ENCODE results near the gene ATP6V0A1.
"Not testable (repeated sequence)": the region's sequence is repeated elsewhere in the genome, so short reads cannot be mapped to it uniquely, and the experiment has no call there.

The ATP6V0A1 gene

DNA sequence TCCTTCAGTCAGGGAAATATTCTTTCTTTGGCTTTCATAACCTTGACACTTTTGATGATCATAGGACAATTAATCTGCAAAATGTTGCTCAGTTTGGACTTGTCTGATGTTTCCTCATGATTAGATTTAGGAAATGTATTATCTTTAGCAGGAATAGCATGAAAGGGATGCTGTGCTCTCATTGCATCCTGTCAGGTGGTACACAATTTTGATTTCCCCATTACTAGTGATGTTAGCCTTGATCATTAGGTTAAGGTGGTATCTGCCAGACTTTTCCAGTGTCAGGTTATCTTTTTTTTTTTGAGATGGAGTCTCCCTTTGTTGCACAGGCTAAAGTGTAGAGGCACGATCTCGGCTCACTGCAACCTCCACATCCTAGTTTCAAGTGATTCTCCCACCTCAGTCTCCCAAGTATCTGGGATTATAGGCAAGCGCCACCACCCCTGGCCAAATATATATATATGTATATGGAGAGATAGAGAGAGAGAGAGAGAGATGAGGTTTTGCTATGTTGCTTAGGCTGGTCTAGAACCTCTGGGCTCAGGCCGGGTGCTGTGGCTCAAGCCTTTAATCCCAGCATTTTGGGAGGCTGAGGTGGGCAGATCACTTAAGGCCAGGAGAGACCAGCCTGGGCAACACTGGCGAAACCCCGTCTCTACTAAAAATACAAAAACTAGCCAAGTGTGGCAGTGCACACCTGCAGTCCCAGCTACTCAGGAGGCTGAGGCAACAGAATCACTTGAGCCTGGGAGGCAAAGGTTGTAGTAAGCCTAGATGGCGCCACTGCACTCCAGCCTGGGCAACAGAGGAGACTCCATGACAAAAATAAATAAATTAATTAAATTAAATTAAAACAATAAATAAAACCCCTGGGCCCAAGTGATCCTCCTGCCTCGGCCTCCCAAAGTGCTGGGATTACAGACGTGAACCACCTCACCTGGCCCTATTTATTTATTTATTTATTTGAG is 19.8 kb upstream of the ATP6V0A1 start:
- DNase-seq, result peak; percentile 61

DNA sequence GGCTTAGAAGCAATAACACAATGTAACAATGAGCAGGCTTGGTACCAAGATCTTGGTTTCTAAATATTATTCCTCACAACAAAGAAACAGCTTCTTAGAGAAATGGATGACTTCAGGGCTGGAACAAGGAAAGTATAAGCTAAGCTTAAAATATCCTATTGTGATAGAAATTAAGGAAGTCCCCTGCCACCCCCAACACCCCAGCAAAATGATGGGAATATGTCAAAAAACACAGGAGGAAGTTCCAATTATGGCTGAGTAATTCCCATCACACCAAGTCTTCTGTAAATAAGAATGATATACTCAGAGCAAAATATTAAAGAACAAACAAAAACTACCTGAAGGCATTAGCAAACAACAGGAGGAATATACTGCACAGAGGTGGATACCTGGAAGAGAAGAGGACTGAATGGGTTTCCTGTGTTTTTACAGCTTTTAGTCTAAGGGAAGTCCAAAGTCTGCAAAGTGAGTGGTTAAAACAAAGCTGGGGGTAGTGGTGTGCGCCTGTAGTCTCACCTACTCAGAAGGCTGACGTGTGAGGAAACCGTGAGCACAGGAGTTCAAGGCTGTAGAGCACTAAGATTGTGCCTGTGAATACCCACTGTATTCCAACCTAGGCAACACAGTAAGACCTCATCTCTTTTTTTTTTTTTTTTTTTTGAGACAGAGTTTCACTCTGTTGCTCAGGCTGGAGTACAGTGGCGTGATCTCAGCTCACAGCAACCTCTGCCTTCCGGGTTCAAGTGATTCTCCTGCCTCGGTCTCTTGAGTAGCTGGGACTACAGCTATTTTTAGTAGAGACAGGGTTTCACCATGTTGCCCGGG is 17.1 kb upstream of the ATP6V0A1 start:
- no peak for DNase-seq

DNA sequence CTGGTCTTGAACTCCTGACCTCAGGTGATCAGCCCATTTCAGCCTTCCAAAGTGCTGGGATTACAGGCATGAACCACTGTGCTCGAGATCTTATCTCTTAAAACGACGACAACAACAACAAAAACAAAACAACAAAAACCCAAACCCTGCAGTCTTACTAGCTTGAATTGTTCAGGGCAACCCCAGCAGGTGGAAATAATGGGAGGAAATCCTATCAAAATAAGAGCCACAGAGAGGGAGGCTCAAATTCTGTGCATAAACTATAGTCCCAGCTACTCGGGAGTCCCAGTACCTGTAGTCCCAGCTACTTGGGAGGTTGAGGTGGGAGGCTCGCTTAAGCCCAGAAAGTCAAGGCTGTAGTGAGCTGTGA is 16.5 kb upstream of the ATP6V0A1 start:
- no peak for DNase-seq

DNA sequence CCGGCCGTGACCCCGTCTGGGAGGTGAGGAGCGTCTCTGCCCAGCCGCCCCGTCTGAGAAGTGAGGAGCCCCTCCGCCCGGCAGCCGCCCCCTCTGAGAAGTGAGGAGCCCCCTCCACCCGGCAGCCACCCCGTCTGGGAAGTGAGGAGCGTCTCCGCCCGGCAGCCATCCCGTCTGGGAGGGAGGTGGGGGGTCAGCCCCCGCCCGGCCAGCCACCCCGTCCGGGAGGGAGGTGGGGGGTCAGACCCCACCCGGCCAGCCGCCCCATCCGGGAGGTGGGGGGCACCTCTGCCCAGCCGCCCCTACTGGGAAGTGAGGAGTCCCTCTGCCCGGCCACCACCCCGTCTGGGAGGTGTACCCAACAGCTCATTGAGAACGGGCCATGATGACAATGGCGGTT is 9.5 kb upstream of the ATP6V0A1 start:
- not testable (repeated sequence) for DNase-seq

DNA sequence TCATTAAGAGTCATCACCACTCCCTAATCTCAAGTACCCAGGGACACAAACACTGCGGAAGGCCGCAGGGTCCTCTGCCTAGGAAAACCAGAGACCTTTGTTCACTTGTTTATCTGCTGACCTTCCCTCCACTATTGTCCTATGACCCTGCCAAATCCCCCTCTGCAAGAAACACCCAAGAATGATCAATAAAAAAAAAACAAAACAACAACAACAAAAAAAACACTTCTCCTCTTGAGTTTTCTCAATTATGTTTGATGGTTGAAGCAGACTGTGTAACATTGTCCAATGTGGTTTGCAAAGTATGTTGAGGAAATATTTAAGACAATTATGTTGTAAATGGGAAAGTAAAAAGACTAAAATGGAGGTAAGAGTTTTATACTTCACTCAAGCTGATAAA is 8.8 kb upstream of the ATP6V0A1 start:
- DNase-seq, result not testable (repeated sequence)

- DNase-seq, result not testable (repeated sequence)
Measured at GRCh38 chr17:42451270-42451669, 7.4 kb upstream of the ATP6V0A1 start.

DNA sequence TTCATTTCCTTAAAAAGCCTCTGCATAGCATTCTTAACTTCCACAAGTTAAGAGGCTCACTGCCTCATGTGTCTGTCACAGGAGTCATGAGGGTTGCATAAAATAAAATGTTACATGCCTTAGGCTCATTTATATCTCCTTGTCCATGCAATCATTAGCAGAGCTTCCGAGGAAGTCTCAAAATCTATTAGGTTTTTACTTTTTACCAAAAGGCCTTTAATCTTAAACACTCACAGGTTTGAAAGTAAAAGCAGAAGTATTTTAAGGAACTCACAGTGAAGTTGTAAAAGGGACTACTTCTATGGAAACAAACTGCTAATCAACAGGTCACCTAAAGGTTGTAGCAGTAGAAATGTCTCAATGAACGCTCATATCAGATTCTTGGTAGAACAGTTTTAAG is 5.2 kb upstream of the ATP6V0A1 start:
- DNase-seq, result no peak

DNA sequence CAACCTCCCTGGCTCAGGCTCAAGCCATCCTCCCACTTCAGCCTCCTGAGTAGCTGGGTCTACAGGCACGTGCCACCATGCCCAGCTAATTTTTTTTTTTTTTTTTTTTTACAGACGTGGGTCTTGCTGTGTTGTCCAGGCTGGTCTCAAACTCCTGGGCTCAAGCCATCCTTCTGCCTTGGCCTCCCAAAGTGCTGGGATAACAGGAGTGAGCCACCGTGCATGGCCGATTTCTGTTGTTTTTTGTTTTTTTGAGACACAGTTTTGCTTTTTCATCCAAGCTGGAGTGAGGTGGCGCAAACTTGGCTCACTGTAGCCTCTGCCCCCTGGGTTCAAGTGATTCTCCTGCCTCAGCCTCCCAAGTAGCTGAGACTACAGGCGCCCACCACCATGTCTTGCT is 3.7 kb upstream of the ATP6V0A1 start:
- DNase-seq, result not testable (repeated sequence)

GRCh38 chr17:42456223-42457106 is 2.2 kb upstream of the ATP6V0A1 start:
- DNase-seq, result no peak

DNA sequence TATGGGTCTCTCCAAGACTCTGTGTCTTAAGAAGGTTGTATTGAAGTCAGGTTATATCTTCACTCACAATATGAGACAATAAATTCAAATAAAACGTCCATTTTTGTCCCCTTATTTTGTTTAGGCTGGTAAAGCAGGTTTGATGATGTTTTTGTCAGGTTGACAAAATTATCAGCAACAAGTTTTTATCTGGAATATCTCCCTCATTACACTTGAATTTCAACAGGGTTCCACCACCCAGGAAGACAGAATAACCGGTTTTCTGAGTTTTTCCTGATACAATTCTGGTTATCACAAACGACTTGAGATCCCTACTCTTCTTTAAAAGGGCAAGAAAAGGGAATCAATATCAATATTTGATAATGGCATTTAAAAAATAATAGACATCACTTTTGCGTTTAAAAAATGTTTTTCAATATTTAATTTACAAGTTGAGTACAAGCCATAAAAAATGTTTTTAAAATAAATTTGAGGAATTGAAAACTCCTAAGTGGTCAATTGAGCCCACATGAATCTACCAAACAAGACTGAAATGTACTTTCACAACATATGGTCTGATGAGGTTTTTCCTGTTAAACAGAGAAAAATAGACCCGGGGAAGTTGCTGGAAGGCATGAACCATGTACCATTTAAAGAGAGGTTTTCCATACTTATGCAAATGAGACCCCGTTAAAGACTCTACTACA is 1.4 kb upstream of the ATP6V0A1 start:
- no peak for DNase-seq

GRCh38 chr17:42459256-42459800 is 650 bp downstream of the ATP6V0A1 start:
- peak; percentile 61 for DNase-seq

DNA sequence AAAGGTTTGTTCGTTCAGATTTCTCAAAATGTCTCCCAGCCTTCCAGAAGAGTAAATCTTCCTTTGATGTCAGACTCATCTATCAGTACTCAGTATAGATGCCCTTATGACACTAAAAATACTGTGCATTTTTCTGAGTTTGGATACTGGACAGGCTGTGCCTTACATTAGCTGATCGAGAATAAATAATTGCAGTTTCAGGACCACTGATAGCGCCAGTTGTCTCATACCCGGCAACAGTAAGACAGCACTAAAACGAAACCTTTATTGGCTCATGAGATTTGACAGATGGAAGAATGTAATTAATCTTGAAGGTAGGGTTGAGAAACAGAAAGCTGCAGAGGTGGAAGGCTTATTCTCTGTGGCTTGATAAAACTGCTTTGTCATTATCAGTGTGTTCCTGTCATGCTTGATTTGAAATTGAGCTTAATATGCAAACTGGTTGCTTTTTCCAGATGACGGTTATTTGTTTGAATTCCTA is 1.2 kb downstream of the ATP6V0A1 start:
- DNase-seq, result no peak

DNA sequence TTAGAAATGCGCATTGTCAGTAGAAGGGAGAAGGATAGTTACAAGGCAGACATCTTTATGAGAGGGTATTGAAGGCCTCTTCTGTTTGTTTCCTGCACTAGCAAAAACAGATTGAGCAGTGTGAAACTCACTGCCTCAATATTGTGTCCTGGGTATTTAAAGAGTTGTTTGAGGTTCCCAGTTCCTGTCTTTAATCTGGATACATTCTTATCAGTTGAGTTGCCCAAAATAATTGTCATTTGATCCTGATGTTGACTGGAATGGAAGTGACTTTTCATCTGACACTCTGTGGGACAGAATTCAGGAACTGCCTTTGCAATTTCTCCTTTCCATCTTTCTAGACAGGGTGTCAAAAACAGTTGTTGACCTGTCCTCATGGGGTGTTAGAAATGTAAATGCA is 1.7 kb downstream of the ATP6V0A1 start:
- DNase-seq, result no peak

DNA sequence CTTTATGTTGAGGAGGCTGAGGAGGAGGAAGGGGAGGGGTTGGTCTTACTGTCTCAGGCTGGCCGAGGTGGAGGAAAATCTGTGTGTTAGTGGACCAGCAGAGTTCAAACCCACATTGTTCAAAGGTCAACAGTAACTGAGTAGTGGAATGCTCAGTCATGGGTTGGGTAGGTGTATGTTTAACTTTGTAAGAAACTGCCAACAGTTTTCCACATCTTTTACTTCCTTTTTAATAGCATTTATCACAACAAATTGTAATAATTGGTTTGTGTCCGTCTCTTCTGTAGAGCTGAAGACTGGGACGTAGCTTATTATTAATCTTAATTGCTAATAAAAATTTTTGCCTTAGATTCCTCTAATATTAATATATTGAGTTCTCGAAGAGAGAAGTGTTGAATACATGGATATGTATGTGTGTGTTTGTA is 5.3 kb downstream of the ATP6V0A1 start:
- DNase-seq, result no peak

DNA sequence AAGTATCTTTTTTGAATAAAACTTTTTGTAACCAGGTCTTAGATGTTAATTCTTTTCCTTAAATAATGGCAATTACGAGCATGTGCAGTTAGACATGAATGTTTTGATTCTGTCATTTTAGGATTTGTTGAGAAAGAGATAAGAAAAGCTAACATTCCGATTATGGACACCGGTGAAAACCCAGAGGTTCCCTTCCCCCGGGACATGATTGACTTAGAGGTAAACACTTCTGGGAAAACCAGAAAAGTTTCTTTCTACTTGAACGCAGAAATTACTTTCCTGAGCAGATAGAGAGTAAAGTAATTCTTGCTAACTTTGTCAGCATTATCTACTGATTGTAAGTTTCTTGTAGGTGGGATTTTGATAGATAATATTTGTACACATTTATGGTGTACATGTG is 9.2 kb downstream of the ATP6V0A1 start:
- no peak for DNase-seq

- DNase-seq, result no peak
Measured at GRCh38 chr17:42472709-42473521, 14.2 kb downstream of the ATP6V0A1 start.

GRCh38 chr17:42474276-42474675 is 15.6 kb downstream of the ATP6V0A1 start:
- no peak for DNase-seq

GRCh38 chr17:42475121-42475520 is 16.4 kb downstream of the ATP6V0A1 start:
- no peak for DNase-seq

DNA sequence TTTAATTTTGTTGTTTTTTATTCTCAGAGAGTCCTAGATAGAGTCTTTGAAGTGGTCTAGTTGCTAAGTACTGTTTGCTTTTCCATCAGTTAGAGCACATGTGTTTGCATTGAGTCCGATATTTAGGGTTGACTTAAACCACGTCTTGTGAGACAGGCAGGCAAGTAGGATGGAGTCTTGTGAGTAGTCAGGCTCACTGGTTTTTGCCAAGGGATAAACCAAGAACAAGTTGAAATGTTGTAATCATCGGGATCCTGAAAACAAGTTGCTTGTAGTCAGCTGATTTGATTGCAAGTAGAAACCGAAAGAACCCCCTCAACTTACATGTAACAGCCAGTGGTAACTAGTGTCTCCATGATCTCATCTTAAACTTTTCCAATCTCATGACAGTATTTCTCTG is 17.2 kb downstream of the ATP6V0A1 start:
- no peak for DNase-seq

DNA sequence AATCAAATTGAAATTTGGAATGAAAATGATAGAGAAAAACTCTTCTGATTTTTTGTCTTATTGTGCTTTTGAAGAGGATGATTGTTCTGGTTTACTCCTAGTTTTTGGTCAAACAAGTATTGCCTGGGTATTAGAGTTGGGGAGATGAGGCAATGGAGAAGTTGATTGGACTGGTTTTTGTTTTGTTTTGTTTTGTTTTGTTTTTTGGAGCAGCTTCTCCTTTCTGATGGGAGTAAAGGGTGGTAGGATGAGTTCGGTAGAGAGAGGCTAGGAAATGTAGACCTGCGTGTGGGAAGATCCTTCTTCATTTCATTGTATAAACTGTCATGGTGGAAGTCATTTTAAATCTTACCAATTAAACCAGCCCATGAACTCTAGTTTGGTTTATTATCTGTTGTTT is 17.7 kb downstream of the ATP6V0A1 start:
- no peak for DNase-seq

- no peak for DNase-seq
Measured at GRCh38 chr17:42477173-42477572, 18.5 kb downstream of the ATP6V0A1 start.
